Liver (tissue), 3 donors: ENCODE data around the gene CABLES1.

Source experiments
- FOXA1 ChIP-seq: IDR thresholded peaks from 2 replicates; pipeline ENCODE4 v1.6.1; 2016; ENCODE audit warnings: antibody characterized with exemption
- HNF4A ChIP-seq, 2 donors: conservative IDR thresholded peaks; 2 replicates each; pipeline ENCODE4 v1.6.1; 2016; ENCODE audit warnings: antibody characterized with exemption in 2 of 2, mild to moderate bottlenecking in 2 of 2
- JUND ChIP-seq, 2 donors: IDR thresholded peaks; 2 replicates each; pipeline ENCODE4 v1.6.1; 2016; ENCODE audit warnings: antibody characterized with exemption in 2 of 2
- TF ChIP-seq, protein P1 (sequence below): fragments of 150-350 bp; IDR thresholded peaks from 2 replicates; pipeline ENCODE4 v1.5.1; 2017; ENCODE audit warnings: improper control_type of control experiment, low read depth, low read length; ENCODE audit not compliant: missing input control
- donor health status: healthy.
- donor health status: healthy.

DNA sequence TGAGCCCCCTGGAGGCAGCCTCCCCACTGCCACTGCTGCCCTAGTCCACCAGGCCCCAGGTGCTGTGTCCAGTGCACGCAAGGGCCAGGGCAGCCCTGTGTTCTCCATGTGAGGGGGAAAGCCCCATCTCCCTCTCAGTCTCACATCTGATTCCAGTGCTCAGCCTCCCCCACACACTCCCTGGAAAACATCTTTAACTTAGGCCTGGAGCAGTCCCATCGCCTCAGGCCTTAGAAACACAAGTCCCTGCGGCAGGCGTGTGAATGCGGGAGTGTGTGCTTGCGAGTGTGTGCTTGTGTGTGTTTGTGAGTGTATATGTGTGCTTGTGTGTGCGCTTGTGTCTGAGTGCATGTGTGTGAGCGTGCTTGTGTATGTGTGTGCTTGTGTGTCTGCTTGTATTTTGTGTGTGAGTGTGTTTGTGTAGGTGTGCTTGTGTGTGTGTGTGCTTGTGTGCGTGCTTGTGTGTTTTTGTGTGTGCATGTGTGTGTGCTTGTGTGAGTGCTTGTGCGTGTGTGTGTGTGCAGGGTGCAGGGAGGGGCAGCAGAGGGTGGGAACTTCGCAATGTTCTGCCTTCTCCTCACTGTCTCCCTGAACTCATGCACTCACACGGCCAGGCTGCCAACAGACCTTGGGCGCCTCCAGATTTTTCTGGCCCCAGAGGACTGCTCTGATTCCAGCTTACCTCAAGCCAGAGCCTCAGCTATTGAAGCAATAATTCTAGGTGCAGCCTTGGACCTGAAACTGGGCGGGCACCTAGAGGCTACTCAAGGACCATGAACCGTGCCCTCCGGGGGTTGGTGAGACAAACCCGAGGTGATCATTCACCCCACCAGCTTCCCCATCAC is 139.6 kb downstream of the CABLES1 start:
- TF ChIP-seq, protein P1, sequence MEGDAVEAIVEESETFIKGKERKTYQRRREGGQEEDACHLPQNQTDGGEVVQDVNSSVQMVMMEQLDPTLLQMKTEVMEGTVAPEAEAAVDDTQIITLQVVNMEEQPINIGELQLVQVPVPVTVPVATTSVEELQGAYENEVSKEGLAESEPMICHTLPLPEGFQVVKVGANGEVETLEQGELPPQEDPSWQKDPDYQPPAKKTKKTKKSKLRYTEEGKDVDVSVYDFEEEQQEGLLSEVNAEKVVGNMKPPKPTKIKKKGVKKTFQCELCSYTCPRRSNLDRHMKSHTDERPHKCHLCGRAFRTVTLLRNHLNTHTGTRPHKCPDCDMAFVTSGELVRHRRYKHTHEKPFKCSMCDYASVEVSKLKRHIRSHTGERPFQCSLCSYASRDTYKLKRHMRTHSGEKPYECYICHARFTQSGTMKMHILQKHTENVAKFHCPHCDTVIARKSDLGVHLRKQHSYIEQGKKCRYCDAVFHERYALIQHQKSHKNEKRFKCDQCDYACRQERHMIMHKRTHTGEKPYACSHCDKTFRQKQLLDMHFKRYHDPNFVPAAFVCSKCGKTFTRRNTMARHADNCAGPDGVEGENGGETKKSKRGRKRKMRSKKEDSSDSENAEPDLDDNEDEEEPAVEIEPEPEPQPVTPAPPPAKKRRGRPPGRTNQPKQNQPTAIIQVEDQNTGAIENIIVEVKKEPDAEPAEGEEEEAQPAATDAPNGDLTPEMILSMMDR: no peak
- TF ChIP-seq JUND (IDR thresholded peaks at IDR 0.05) (no peak), FOXA1 (no peak), HNF4A (conservative IDR thresholded peaks at IDR 0.05) (no peak)
